Measurements from ENCODE around the gene PHGDH.

DNA sequence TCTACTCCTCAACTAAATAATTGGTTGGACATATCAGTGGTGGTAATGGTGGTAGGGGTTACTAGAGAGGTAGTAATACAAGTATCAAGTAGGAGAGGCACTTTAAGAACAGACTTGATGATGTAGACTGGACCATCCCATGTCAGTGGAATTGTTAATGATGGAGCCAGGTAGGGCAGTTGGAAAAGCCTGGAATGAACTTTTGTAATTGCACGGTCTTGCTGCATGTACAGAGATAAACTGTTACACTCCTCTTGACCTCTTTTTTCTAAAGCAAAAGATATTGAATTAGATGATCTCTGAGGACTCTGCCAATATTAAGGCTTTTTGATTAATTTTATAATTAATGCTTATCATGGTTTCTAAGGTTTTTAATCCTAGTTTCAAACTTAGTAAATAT lies 51.2 kb downstream of the PHGDH start:
- TF ChIP-seq, protein P1, sequence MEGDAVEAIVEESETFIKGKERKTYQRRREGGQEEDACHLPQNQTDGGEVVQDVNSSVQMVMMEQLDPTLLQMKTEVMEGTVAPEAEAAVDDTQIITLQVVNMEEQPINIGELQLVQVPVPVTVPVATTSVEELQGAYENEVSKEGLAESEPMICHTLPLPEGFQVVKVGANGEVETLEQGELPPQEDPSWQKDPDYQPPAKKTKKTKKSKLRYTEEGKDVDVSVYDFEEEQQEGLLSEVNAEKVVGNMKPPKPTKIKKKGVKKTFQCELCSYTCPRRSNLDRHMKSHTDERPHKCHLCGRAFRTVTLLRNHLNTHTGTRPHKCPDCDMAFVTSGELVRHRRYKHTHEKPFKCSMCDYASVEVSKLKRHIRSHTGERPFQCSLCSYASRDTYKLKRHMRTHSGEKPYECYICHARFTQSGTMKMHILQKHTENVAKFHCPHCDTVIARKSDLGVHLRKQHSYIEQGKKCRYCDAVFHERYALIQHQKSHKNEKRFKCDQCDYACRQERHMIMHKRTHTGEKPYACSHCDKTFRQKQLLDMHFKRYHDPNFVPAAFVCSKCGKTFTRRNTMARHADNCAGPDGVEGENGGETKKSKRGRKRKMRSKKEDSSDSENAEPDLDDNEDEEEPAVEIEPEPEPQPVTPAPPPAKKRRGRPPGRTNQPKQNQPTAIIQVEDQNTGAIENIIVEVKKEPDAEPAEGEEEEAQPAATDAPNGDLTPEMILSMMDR (IDR thresholded peaks at IDR 0.05) = no peak
- no peak for TF ChIP-seq POLR2AphosphoS5 (IDR thresholded peaks at IDR 0.05)
